Neural progenitor cell (in vitro differentiated cells): ENCODE results near the gene HMCN1.

Source experiments
- EZH2 ChIP-seq: fragments of 200-600 bp; sonication (generic); IDR thresholded peaks from 2 replicates; pipeline ENCODE4 v1.6.1; 2017; ENCODE audit warnings: antibody characterized with exemption, mild to moderate bottlenecking, moderate library complexity
- TF ChIP-seq, protein P1 (sequence below): fragments of 200-600 bp; sonication (generic); IDR thresholded peaks from 2 replicates; pipeline ENCODE4 v1.5.1; 2017; ENCODE audit warnings: antibody characterized with exemption, mild to moderate bottlenecking

DNA sequence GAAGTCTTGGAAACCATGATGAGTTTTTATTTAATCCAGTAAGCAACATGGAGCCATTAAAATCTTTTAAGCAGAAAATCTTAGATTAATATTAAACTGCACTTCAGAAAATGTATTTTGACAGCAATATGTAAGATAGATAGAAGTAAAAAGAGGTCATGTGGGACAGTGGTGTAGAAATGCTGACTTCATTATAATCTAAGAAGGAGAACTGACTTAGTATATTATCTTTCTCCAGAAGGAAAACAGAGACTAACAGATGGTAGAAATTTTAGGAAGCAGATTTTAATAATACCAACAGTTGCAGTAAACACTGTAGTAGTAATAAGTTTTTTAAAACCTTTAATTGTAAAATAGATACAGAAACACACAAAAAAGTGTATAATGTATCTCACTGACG is 367.9 kb downstream of the HMCN1 start:
- TF ChIP-seq, protein P1, sequence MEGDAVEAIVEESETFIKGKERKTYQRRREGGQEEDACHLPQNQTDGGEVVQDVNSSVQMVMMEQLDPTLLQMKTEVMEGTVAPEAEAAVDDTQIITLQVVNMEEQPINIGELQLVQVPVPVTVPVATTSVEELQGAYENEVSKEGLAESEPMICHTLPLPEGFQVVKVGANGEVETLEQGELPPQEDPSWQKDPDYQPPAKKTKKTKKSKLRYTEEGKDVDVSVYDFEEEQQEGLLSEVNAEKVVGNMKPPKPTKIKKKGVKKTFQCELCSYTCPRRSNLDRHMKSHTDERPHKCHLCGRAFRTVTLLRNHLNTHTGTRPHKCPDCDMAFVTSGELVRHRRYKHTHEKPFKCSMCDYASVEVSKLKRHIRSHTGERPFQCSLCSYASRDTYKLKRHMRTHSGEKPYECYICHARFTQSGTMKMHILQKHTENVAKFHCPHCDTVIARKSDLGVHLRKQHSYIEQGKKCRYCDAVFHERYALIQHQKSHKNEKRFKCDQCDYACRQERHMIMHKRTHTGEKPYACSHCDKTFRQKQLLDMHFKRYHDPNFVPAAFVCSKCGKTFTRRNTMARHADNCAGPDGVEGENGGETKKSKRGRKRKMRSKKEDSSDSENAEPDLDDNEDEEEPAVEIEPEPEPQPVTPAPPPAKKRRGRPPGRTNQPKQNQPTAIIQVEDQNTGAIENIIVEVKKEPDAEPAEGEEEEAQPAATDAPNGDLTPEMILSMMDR, result no peak
- no peak for TF ChIP-seq EZH2
